ENCODE results near the gene GSS. TPM values are rescaled to one million over a fixed set of nuclear protein-coding genes. Genes with fewer than 3 reads are reported as not detected.
A peak's percentile ranks its signal among the peaks of the same experiment; 100 is the strongest.

Gene GSS
- total and polyA plus RNA-seq, 2 experiments from 2014 or later: 68.3 to 80.7 TPM

GRCh38 chr20:34945315-34946077, 10.1 kb downstream of the GSS start:
- Histone ChIP-seq H3K9ac (no peak overlapping the region), H3K27me3 (replicated peaks; ENCODE audit: insufficient read depth) (no peaks in the 10 kb centered on the region), H2AFZ (no peak overlapping the region), H3F3A (ENCODE audit: insufficient read depth) (peaks cover 20% of the 10 kb centered on the region), H3K79me2 (ENCODE audit: insufficient read depth) (no peaks in the 10 kb centered on the region), H4K20me1 (ENCODE audit: insufficient read depth) (no peaks in the 10 kb centered on the region), H3K36me3 (ENCODE audit: low read depth) (0 out of 2 replicates have a peak, but pooled peaks cover 9% of the 10 kb centered on the region), H3K4me2 (ENCODE audit: unreplicated experiment) (no peak overlapping the region), H3K9me2 (ENCODE audit: insufficient read depth) (no peaks in the 10 kb centered on the region), H3K4me1 (ENCODE audit: insufficient read depth) (peaks cover 24% of the 10 kb centered on the region), H3K4me3 (no peak overlapping the region), H3K27ac (no peak overlapping the region), H3K9me3 (ENCODE audit: low read depth) (no peaks in the 10 kb centered on the region)
- 96 to 98% methylated on average over 7 of the region's 7 CpGs for WGBS, 2 experiments (ENCODE audit: low coverage in 1 of 2, low lambda C conversion rate in 2 of 2, missing lambda C conversion rate in 2 of 2)
- in situ Hi-C loops (cut with MboI): no loop called here
- no peak for TF ChIP-seq EZH2 (IDR thresholded peaks at IDR 0.05; ENCODE audit: insufficient read depth, poor library complexity, severe bottlenecking)
- no peak for TF ChIP-seq EZH2phosphoT487 (IDR thresholded peaks at IDR 0.05; ENCODE audit: insufficient read depth, low read depth)
- no peak for DNase-seq

GRCh38 chr20:34943808-34944567, 11.6 kb downstream of the GSS start:
- H3F3A ChIP-seq (ENCODE audit: insufficient read depth): peaks cover 6% of the 10 kb centered on the region
- no peak for DNase-seq
- H3K79me2 ChIP-seq (ENCODE audit: insufficient read depth): no peaks in the 10 kb centered on the region
- in situ Hi-C loops (cut with MboI): no loop called here
- no peaks in the 10 kb centered on the region for H3K9me3 ChIP-seq (ENCODE audit: low read depth)
- no peaks in the 10 kb centered on the region for H4K20me1 ChIP-seq (ENCODE audit: insufficient read depth)
- 0 out of 2 replicates have a peak, but pooled peaks cover 18% of the 10 kb centered on the region for H3K36me3 ChIP-seq (ENCODE audit: low read depth)
- H2AFZ ChIP-seq: no peak overlapping the region
- H3K9ac ChIP-seq: no peak overlapping the region
- no peak for TF ChIP-seq EZH2 (IDR thresholded peaks at IDR 0.05; ENCODE audit: insufficient read depth, poor library complexity, severe bottlenecking)
- TF ChIP-seq EZH2phosphoT487 (IDR thresholded peaks at IDR 0.05; ENCODE audit: insufficient read depth, low read depth): no peak
- no peak overlapping the region for H3K4me2 ChIP-seq (ENCODE audit: unreplicated experiment)
- H3K27me3 ChIP-seq (replicated peaks; ENCODE audit: insufficient read depth): no peaks in the 10 kb centered on the region
- H3K9me2 ChIP-seq (ENCODE audit: insufficient read depth): no peaks in the 10 kb centered on the region
- H3K4me3 ChIP-seq: no peak overlapping the region
- peaks cover 12% of the 10 kb centered on the region for H3K4me1 ChIP-seq (ENCODE audit: insufficient read depth)
- no peak overlapping the region for H3K27ac ChIP-seq
- 86 to 90% methylated on average over 2 of the region's 2 CpGs for WGBS, 2 experiments (ENCODE audit: low coverage in 1 of 2, low lambda C conversion rate in 2 of 2, missing lambda C conversion rate in 2 of 2)

GRCh38 chr20:34942301-34942700, 13.3 kb downstream of the GSS start:
- Histone ChIP-seq H3K4me1 (ENCODE audit: insufficient read depth) (peaks cover under 1% of the 10 kb centered on the region; the same call in 1 of the 2 replicates), H3K4me3 (no peak overlapping the region), H3K9me3 (ENCODE audit: low read depth) (no peaks in the 10 kb centered on the region), H2AFZ (no peak overlapping the region), H3F3A (ENCODE audit: insufficient read depth) (no peaks in the 10 kb centered on the region; the same call in 1 of the 2 replicates), H3K27me3 (replicated peaks; ENCODE audit: insufficient read depth) (no peaks in the 10 kb centered on the region), H3K9ac (no peak overlapping the region), H3K27ac (no peak overlapping the region), H3K4me2 (ENCODE audit: unreplicated experiment) (no peak overlapping the region), H4K20me1 (ENCODE audit: insufficient read depth) (no peaks in the 10 kb centered on the region), H3K9me2 (ENCODE audit: insufficient read depth) (no peaks in the 10 kb centered on the region), H3K36me3 (ENCODE audit: low read depth) (peaks cover 18% of the 10 kb centered on the region; the same call in 1 of the 2 replicates), H3K79me2 (ENCODE audit: insufficient read depth) (no peaks in the 10 kb centered on the region)
- WGBS, 2 experiments (ENCODE audit: low coverage in 1 of 2, low lambda C conversion rate in 2 of 2, missing lambda C conversion rate in 2 of 2): 96 to 97% methylated on average over 7 to 8 of the region's 9 CpGs
- TF ChIP-seq EZH2 (IDR thresholded peaks at IDR 0.05; ENCODE audit: insufficient read depth, poor library complexity, severe bottlenecking) (no peak), EZH2phosphoT487 (IDR thresholded peaks at IDR 0.05; ENCODE audit: insufficient read depth, low read depth) (no peak)
- in situ Hi-C loops (cut with MboI): no loop called here
- no peak for DNase-seq

GRCh38 chr20:34941226-34941625, 14.4 kb downstream of the GSS start:
- peak; percentile 32 for DNase-seq
- TF ChIP-seq EZH2phosphoT487 (IDR thresholded peaks at IDR 0.05; ENCODE audit: insufficient read depth, low read depth) (no peak), EZH2 (IDR thresholded peaks at IDR 0.05; ENCODE audit: insufficient read depth, poor library complexity, severe bottlenecking) (no peak)
- no peaks in the 10 kb centered on the region for H3K79me2 ChIP-seq (ENCODE audit: insufficient read depth)

More at GRCh38 chr20:34941226-34941625, 14.4 kb downstream of the GSS start:
- Histone ChIP-seq H3K27ac (no peak overlapping the region), H3K4me3 (no peak overlapping the region), H3K9ac (no peak overlapping the region), H3F3A (ENCODE audit: insufficient read depth) (no peaks in the 10 kb centered on the region; the same call in 1 of the 2 replicates), H3K9me2 (ENCODE audit: insufficient read depth) (no peaks in the 10 kb centered on the region), H3K27me3 (replicated peaks; ENCODE audit: insufficient read depth) (no peaks in the 10 kb centered on the region), H3K4me1 (ENCODE audit: insufficient read depth) (no peaks in the 10 kb centered on the region), H4K20me1 (ENCODE audit: insufficient read depth) (no peaks in the 10 kb centered on the region), H2AFZ (no peak overlapping the region), H3K9me3 (ENCODE audit: low read depth) (no peaks in the 10 kb centered on the region), H3K36me3 (ENCODE audit: low read depth) (peaks cover 24% of the 10 kb centered on the region; the same call in 1 of the 2 replicates), H3K4me2 (ENCODE audit: unreplicated experiment) (no peak overlapping the region)
- 90 to 93% methylated on average over 4 of the region's 4 CpGs for WGBS, 2 experiments (ENCODE audit: low coverage in 1 of 2, low lambda C conversion rate in 2 of 2, missing lambda C conversion rate in 2 of 2)
- in situ Hi-C loops (cut with MboI): no loop called here
